K562 (cell line): ENCODE measurements around the gene NADK. TPM values are rescaled to one million over a fixed set of nuclear protein-coding genes. Genes with fewer than 3 reads are reported as not detected.

ENCODE experiments used
- CREB3L1 ChIP-seq: fragments of 450-650 bp; IDR thresholded peaks from 2 replicates; pipeline ENCODE4 v1.6.1; 2014; ENCODE audit warnings: low read depth, mild to moderate bottlenecking, moderate library complexity, borderline replicate concordance
- CSDE1 ChIP-seq, 2 experiments: fragments of 450-650 bp; IDR thresholded peaks; 2 replicates each; pipeline ENCODE4 v1.6.1; 2016; ENCODE audit warnings: mild to moderate bottlenecking in 1 of 2
- E2F8 ChIP-seq: fragments of 450-650 bp; IDR thresholded peaks from 2 replicates; pipeline ENCODE4 v1.7.1; 2018; ENCODE audit warnings: mild to moderate bottlenecking, low read depth; ENCODE audit not compliant: partially characterized antibody
- KDM5B ChIP-seq: fragments of 200-600 bp; sonication (generic); IDR thresholded peaks from 2 replicates; pipeline ENCODE4 v1.6.1; 2012; ENCODE audit warnings: low read depth, mild to moderate bottlenecking, moderate library complexity, low read length, control low read depth, inconsistent platforms; ENCODE audit not compliant: insufficient replicate concordance
- PHF8 ChIP-seq: fragments of 200-600 bp; sonication (generic); IDR thresholded peaks from 2 replicates; pipeline ENCODE4 v1.6.1; 2012; ENCODE audit warnings: mixed run types, mild to moderate bottlenecking, inconsistent platforms, low read length, moderate library complexity, borderline replicate concordance
- PKNOX1 ChIP-seq: fragments of 450-650 bp; IDR thresholded peaks from 2 replicates; pipeline ENCODE4 v1.6.1; 2016
- SETDB1 ChIP-seq: IDR thresholded peaks from one replicate; pipeline ENCODE4 v1.6.1; 2012; ENCODE audit warnings: low read length, control low read depth, inconsistent platforms
- SIN3A ChIP-seq, 2 experiments: fragments of 150-350 bp in 1 of 2; IDR thresholded peaks; 2 replicates each; pipeline ENCODE4 v1.6.1; 2011 to 2016; ENCODE audit warnings: borderline replicate concordance in 2 of 2, low read depth in 2 of 2, low read length in 2 of 2, mild to moderate bottlenecking in 2 of 2, moderate library complexity in 2 of 2; ENCODE audit not compliant: control insufficient read depth in 1 of 2
- SUPT5H ChIP-seq: fragments of 450-650 bp; IDR thresholded peaks from 2 replicates; pipeline ENCODE4 v1.6.1; 2016
- TAF1 ChIP-seq: IDR thresholded peaks from 2 replicates; pipeline ENCODE4 v1.6.1; 2011; ENCODE audit warnings: mild to moderate bottlenecking, low read length, moderate library complexity; ENCODE audit not compliant: insufficient read depth, control insufficient read depth, severe bottlenecking; ENCODE audit errors: extremely low read depth
- TBP ChIP-seq: optimal IDR thresholded peaks from 2 replicates; pipeline ENCODE3; 2011; ENCODE audit warnings: low read depth, low read length, improper control_type of control experiment
- TRIM28 ChIP-seq: fragments of 450-650 bp; IDR thresholded peaks from 2 replicates; pipeline ENCODE4 v1.6.1; 2017
- ZBTB17 ChIP-seq: fragments of 450-650 bp; formaldehyde crosslinking; IDR thresholded peaks from 2 replicates; pipeline ENCODE4 v1.4.0; 2020; ENCODE audit warnings: mild to moderate bottlenecking
- ZNF263 ChIP-seq: sonication (generic); formaldehyde crosslinking; IDR thresholded peaks from 2 replicates; pipeline ENCODE4 v1.8.0; 2022; ENCODE audit warnings: mild to moderate bottlenecking, missing genetic modification reagents, borderline replicate concordance
- polyA plus RNA-seq, 8 experiments: library from polyadenylated mRNA; depleted of rRNA in 4 of 8; stranded (reverse) in 5 of 8; unstranded in 3 of 8; fragments of >200 nt; fragmentation: Nextera tagmentation in 2 of 8; fragmentation: Illumina TruSeq in 1 of 8; extraction: Ambion mirVana in 2 of 8; extraction: Trizol in 1 of 8; gene quantifications; 2 replicates each; pipeline versions ENCODE4 v1.2.1 to v1.2.3, GENCODE V29; 2011 to 2014; ENCODE audit warnings: inconsistent platforms in 1 of 8, missing spikeins in 1 of 8
- total RNA-seq, 7 experiments: library from RNA; depleted of rRNA in 6 of 7; stranded (reverse); fragments of >200 nt in 6 of 7; fragmentation: Illumina TruSeq in 2 of 7; extraction: Trizol in 2 of 7; gene quantifications; 2 replicates each; pipeline versions ENCODE4 v1.2.1 to v1.2.3, GENCODE V29; 2011 to 2021; ENCODE audit warnings: low replicate concordance in 1 of 7

Gene NADK
- total and polyA plus RNA-seq, 9 of the 15 experiments (the other 6 are each of a cell fraction or from before 2014, with no cell fraction given): 1.5 to 135 (median 75.1) TPM

- TF ChIP-seq PKNOX1 (peak; percentile 69), SETDB1 (peak; percentile 25), KDM5B (peak; percentile 21), SUPT5H (peak; percentile 86), E2F8 (peak; percentile 98), CSDE1 (IDR thresholded peaks at IDR 0.05) (peak in 1 of 2 experiments; percentile 83; a peak in 2 of 4 replicates), TBP (peak; percentile 50), ZNF263 (CRISPR knock-in tag) (peak; percentile 15; the same call in 1 of the 2 replicates), SIN3A (IDR thresholded peaks at IDR 0.05; ENCODE audit: borderline replicate concordance in 2 of 2, control insufficient read depth in 1 of 2, low read depth in 2 of 2, low read length in 2 of 2) (peak; percentile 96), PHF8 (peak; percentile 32; the same call in 1 of the 2 replicates), CREB3L1 (peak; percentile 88), ZBTB17 (peak; percentile 70; the same call in 1 of the 2 replicates), TAF1 (peak; percentile 67), TRIM28 (0 out of 2 replicates have a peak, but pooled peaks have one; percentile 47)
These were observed 54.0 kb downstream of the NADK start, which contains the start of gene CDK11A (continued) for GRCh38 chr1:1724035-1724864.
